BJ (cell line): ENCODE results near the gene PSMB1. TPM values are rescaled to one million over a fixed set of nuclear protein-coding genes. Genes with fewer than 3 reads are reported as not detected.
"Not testable (repeated sequence)": the region's sequence is repeated elsewhere in the genome, so short reads cannot be mapped to it uniquely, and the experiment has no call there.

Experiments
- CTCF ChIA-PET: fragments of 350-600 bp; formaldehyde crosslinking; extraction: SDS; loops from one replicate; lab custom pipeline; 2021; ENCODE audit warnings: antibody characterized with exemption, inconsistent platforms; lab: Yijun Ruan, JAX
- POLR2A ChIA-PET: fragments of 300-600 bp; sonication (Branson Sonifier 250); formaldehyde crosslinking; extraction: SDS; loops from one replicate; lab custom pipeline; 2021; ENCODE audit warnings: antibody characterized with exemption; lab: Charles Lee
- DNase-seq: peaks from one replicate; pipeline ENCODE4 v3.0.0-alpha.2; 2011; ENCODE audit warnings: low read depth
- H3K27me3 ChIP-seq: 2 replicates; pipeline ENCODE4 v1.6.0; 2011; ENCODE audit warnings: low read length; ENCODE audit not compliant: control insufficient read depth, insufficient read depth
- H3K36me3 ChIP-seq: 2 replicates; pipeline ENCODE4 v1.5.1; 2011; ENCODE audit warnings: low read length; ENCODE audit not compliant: control insufficient read depth, insufficient read depth
- H3K4me3 ChIP-seq: 2 replicates; pipeline ENCODE4 v1.5.1; 2011; ENCODE audit warnings: low read depth, mild to moderate bottlenecking, control low read depth, low read length
- CTCF ChIP-seq: IDR thresholded peaks from 2 replicates; pipeline ENCODE4 v1.5.1; 2011; ENCODE audit warnings: low read depth, mild to moderate bottlenecking, control low read depth, inconsistent platforms, low read length, moderate library complexity; ENCODE audit not compliant: insufficient read depth
- polyA plus RNA-seq: library from polyadenylated mRNA; depleted of rRNA; stranded (reverse); fragments of >200 nt; gene quantifications from 2 replicates; pipeline ENCODE4 v1.2.3, GENCODE V29; 2011

Gene PSMB1
- polyA plus RNA-seq, 1 experiment = 344 TPM

GRCh38 chr6:170516783-170517616 is 36.1 kb downstream of the PSMB1 start:
- peak; percentile 86 for TF ChIP-seq CTCF
- POLR2A ChIA-PET = no interaction called here
- H3K4me3 ChIP-seq = no peak overlapping the region
- no peaks in the 10 kb centered on the region for H3K27me3 ChIP-seq
- DNase-seq = no peak
- H3K36me3 ChIP-seq = no peaks in the 10 kb centered on the region
- CTCF ChIA-PET = interaction anchor here (0.6 to 3.7 kb wide), 33 partner anchors 9 to 1736 kb away, joined by 3 to 63 read pairs (median 3); partner anchors contain the start of gene FAM120B

DNA sequence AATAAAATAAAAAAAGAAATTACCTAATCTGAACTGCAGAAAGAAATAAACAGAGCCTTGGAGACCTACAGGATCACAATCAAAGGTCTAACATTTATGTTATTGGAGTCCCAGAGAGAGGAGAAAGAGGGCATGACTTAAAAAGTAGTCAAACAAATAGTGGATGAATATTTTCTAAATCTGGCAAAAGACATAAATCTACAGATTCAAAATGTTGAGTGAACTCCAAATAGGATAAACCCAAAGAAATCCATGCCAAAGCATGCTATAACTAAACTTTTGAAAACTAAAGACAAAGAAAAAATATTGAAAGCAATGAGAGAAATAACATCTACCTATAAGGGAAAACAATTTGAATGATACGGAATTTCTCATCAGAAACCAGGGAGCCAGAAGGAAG is 38.2 kb downstream of the PSMB1 start:
- no peak for DNase-seq
- TF ChIP-seq CTCF = no peak
- H3K4me3 ChIP-seq = no peak overlapping the region
- ChIA-PET POLR2A (no interaction called here), CTCF (interaction anchor here (0.9 to 3.7 kb wide), 3 partner anchors 65 to 725 kb away, joined by 3 to 63 read pairs (median 3); no protein-coding TSS in a partner anchor)
- no peaks in the 10 kb centered on the region for H3K36me3 ChIP-seq
- no peaks in the 10 kb centered on the region for H3K27me3 ChIP-seq

GRCh38 chr6:170512249-170512648 is 40.9 kb downstream of the PSMB1 start:
- no peak for DNase-seq
- CTCF ChIA-PET = interaction anchor here (2.0 kb wide), 1 partner anchor 18 kb away, joined by 7 read pairs; no protein-coding TSS in a partner anchor
- no peaks in the 10 kb centered on the region for H3K27me3 ChIP-seq
- no peak overlapping the region for H3K4me3 ChIP-seq
- H3K36me3 ChIP-seq = no peaks in the 10 kb centered on the region
- POLR2A ChIA-PET = no interaction called here
- no peak for TF ChIP-seq CTCF

DNA sequence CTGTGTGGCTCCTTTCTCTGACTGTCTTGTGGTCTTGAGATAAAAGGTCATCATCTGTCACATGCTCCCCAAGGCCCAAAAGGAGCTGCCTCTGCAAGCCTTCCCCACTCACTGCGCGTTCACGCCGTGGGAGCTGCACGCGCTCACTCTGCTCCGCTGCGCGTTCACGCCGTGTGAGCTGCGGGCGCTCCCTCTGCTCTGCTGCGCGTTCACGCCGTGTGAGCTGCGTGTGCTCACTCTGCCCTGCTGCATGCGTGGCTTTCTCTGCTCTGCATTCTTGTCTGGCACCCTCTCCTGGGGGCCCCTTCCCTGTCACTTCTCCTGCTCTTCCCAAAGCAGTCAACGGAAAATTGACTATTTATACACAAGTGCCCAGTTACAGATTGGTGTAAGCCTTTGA is 42.5 kb downstream of the PSMB1 start:
- DNase-seq = no peak
- no peak for TF ChIP-seq CTCF
- H3K27me3 ChIP-seq = no peaks in the 10 kb centered on the region
- CTCF ChIA-PET = interaction anchor here (1.1 to 2.0 kb wide), 4 partner anchors 20 to 720 kb away, joined by 3 to 11 read pairs (median 6); no protein-coding TSS in a partner anchor
- H3K4me3 ChIP-seq = no peak overlapping the region
- POLR2A ChIA-PET = no interaction called here
- H3K36me3 ChIP-seq = no peaks in the 10 kb centered on the region

DNA sequence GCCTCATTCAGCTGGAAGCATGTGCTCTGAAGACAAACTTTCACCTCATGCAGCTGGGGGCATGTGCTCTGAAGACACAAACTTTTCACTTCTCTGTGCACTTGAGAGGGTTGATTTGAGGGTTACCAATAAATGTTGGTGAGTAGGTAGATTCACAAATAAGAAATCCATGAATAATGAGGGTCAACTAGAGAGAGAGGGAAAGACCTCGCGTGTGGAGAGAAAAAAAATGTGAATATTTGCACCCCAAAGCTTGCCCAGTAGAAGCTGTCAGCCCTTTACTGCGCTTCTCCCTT is 43.4 kb downstream of the PSMB1 start:
- POLR2A ChIA-PET = no interaction called here
- CTCF ChIA-PET = interaction anchor here (1.1 kb wide), 1 partner anchor 719 kb away, joined by 4 read pairs; no protein-coding TSS in a partner anchor
- no peak for DNase-seq
- TF ChIP-seq CTCF = no peak
- Histone ChIP-seq H3K4me3 (no peak overlapping the region), H3K36me3 (no peaks in the 10 kb centered on the region), H3K27me3 (no peaks in the 10 kb centered on the region)

GRCh38 chr6:170508892-170509722 is 44.0 kb downstream of the PSMB1 start:
- CTCF ChIA-PET, H3K36me3 ChIP-seq, DNase-seq, H3K27me3 ChIP-seq, H3K4me3 ChIP-seq, POLR2A ChIA-PET: not testable (repeated sequence)

DNA sequence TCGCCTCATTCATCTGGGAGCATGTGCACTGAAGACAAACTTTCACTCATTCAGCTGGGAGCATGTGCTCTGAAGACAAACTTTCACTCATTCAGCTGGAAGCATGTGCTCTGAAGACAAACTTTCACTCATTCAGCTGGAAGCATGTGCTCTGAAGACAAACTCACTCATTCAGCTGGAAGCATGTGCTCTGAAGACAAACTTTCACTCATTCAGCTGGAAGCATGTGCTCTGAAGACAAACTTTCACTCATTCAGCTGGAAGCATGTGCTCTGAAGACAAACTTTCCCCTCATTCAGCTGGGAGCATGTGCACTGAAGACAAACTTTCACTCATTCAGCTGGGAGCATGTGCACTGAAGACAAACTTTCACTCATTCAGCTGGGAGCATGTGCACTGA is 44.8 kb downstream of the PSMB1 start:
- H3K4me3 ChIP-seq, DNase-seq, POLR2A ChIA-PET, H3K27me3 ChIP-seq, H3K36me3 ChIP-seq: not testable (repeated sequence)
- CTCF ChIA-PET = interaction anchor here (0.8 kb wide), 1 partner anchor 9 kb away, joined by 4 read pairs; no protein-coding TSS in a partner anchor
